HFFc6 (cell line): ENCODE measurements around the gene GAD1. TPM values are rescaled to one million over a fixed set of nuclear protein-coding genes. Genes with fewer than 3 reads are reported as not detected.

Source experiments
- DNase-seq: peaks from one replicate; pipeline ENCODE4 v3.0.0-alpha.2; 2018
- H3K27ac Mint-ChIP-seq: 2 replicates; pipeline ENCODE4 v1.8.0; 2020; ENCODE audit warnings: mild to moderate bottlenecking, mixed read lengths
- H3K27me3 Mint-ChIP-seq: 2 replicates; pipeline ENCODE4 v1.8.0; 2021; ENCODE audit warnings: mild to moderate bottlenecking, moderate library complexity, mixed read lengths; ENCODE audit not compliant: insufficient read depth
- H3K36me3 Mint-ChIP-seq: 2 replicates; pipeline ENCODE4 v1.8.0; 2021; ENCODE audit warnings: low read depth, mixed read lengths
- H3K4me1 Mint-ChIP-seq: 2 replicates; pipeline ENCODE4 v1.8.0; 2020; ENCODE audit warnings: low read depth, mixed read lengths
- H3K4me3 Mint-ChIP-seq: 2 replicates; pipeline ENCODE4 v1.8.0; 2020; ENCODE audit warnings: mild to moderate bottlenecking, moderate library complexity, mixed read lengths
- H3K9me3 Mint-ChIP-seq: 2 replicates; pipeline ENCODE4 v1.8.0; 2020; ENCODE audit warnings: mild to moderate bottlenecking, mixed read lengths
- CTCF ChIP-seq: fragments of 200-600 bp; sonication (generic); IDR thresholded peaks from 2 replicates; pipeline ENCODE4 v1.5.0; 2021; ENCODE audit warnings: antibody characterized with exemption, mild to moderate bottlenecking
- total RNA-seq, 6 experiments: library from RNA; stranded (reverse); fragmentation: NEBNext Ultra II Directional; extraction: Animal tissue kit (Norgen Biotek cat#: 25700); gene quantifications; 2 replicates in 1 of 6; 3 replicates in 5 of 6; pipeline ENCODE4 v1.2.3, GENCODE V29; 2021

Gene GAD1
- total RNA-seq, 6 experiments from 2014 or later: 0.21 to 0.26 TPM; not detected in 4

- Mint-ChIP-seq H3K27ac (no peak overlapping the region), H3K4me3 (no peak overlapping the region), H3K36me3 (no peaks in the 10 kb centered on the region), H3K27me3 (peaks cover 45% of the 10 kb centered on the region), H3K4me1 (no peaks in the 10 kb centered on the region; the same call in 1 of the 2 replicates), H3K9me3 (no peaks in the 10 kb centered on the region)
- no peak for TF ChIP-seq CTCF
- DNase-seq: no peak
Observed at GRCh38 chr2:170829036-170829435, 12.3 kb downstream of the GAD1 start.

DNA sequence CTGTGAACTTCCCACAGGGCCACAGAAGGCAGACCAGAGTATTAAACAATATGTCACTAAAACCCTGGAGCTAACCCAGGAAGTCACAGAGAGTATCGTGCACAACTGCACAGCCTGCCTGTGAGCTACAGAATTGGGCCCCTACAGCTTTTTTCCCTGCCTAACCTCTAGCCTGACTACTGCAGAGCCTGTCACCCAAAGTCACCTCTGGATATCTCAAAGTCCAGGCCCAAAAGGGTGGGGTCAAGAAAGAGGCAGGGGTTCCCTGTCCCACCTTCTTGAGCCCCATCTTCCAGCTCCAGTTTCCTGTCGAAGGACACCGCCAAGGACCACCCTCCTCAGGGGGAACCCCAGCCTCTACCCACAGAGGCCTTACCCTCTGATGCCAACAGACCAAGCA is 13.5 kb downstream of the GAD1 start:
- no peak for DNase-seq
- Mint-ChIP-seq H3K4me3 (no peak overlapping the region), H3K27me3 (peaks cover 39% of the 10 kb centered on the region), H3K9me3 (no peaks in the 10 kb centered on the region), H3K4me1 (no peaks in the 10 kb centered on the region; the same call in 1 of the 2 replicates), H3K27ac (no peak overlapping the region), H3K36me3 (no peaks in the 10 kb centered on the region)
- no peak for TF ChIP-seq CTCF

GRCh38 chr2:170831115-170831514 is 14.4 kb downstream of the GAD1 start:
- TF ChIP-seq CTCF: no peak

DNA sequence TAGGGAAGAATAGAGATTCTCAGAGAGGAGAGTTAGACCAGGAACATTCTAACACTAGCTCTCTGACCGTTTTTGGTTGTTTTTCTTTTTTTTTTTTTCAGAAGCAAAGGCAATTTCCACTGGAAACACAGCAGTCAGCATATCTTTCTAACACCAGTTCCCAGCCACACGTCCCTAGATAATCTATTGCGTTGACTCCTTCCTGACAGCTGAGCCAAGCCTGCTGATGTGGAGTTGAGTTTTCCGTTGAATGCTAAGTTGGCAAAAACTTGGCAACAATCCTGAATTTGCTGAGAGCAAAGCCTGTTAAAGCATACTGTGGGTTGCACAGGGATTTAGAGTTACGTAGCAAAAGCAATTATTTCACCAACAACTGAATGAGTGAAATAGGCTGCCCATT is 19.3 kb downstream of the GAD1 start:
- Mint-ChIP-seq H3K9me3 (no peaks in the 10 kb centered on the region), H3K27me3 (peaks cover 18% of the 10 kb centered on the region), H3K27ac (no peak overlapping the region), H3K4me1 (no peaks in the 10 kb centered on the region; the same call in 1 of the 2 replicates), H3K36me3 (no peaks in the 10 kb centered on the region), H3K4me3 (no peak overlapping the region)
- no peak for DNase-seq
- TF ChIP-seq CTCF: no peak

More at GRCh38 chr2:170831115-170831514, 14.4 kb downstream of the GAD1 start:
- Mint-ChIP-seq H3K4me1 (no peaks in the 10 kb centered on the region; the same call in 1 of the 2 replicates), H3K36me3 (no peaks in the 10 kb centered on the region), H3K9me3 (no peaks in the 10 kb centered on the region), H3K4me3 (no peak overlapping the region), H3K27me3 (peaks cover 32% of the 10 kb centered on the region), H3K27ac (no peak overlapping the region)
- DNase-seq: no peak

GRCh38 chr2:170840717-170841210 is 24.1 kb downstream of the GAD1 start:
- H3K27ac Mint-ChIP-seq: no peak overlapping the region

More at GRCh38 chr2:170840717-170841210, 24.1 kb downstream of the GAD1 start:
- TF ChIP-seq CTCF: no peak
- Mint-ChIP-seq H3K27me3 (peaks cover 17% of the 10 kb centered on the region), H3K9me3 (no peaks in the 10 kb centered on the region), H3K4me1 (peaks cover 25% of the 10 kb centered on the region), H3K36me3 (no peaks in the 10 kb centered on the region), H3K4me3 (no peak overlapping the region)
- DNase-seq: no peak
